GM11168 (cell line): ENCODE results near the gene NF1.
"Not testable (repeated sequence)": the region's sequence is repeated elsewhere in the genome, so short reads cannot be mapped to it uniquely, and the experiment has no call there.

Experiments
- in situ Hi-C: fragments of 300-500 bp; cut with MboI; formaldehyde crosslinking; loops from one replicate; pipeline ENCODE4 v1.12.0; 2022; ENCODE audit warnings: low sequenced_read_pairs; ENCODE audit not compliant: unreplicated experiment

Gene NF1

GRCh38 chr17:31174215-31174614 is 79.4 kb downstream of the NF1 start:
- in situ Hi-C loops: no loop called here

GRCh38 chr17:31175237-31175636 is 80.5 kb downstream of the NF1 start:
- in situ Hi-C loops: no loop called here

GRCh38 chr17:31176143-31176542 is 81.4 kb downstream of the NF1 start:
- in situ Hi-C loops: not testable (repeated sequence)

- in situ Hi-C loops: not testable (repeated sequence)
These were observed 84.2 kb downstream of the NF1 start for GRCh38 chr17:31178951-31179350.

GRCh38 chr17:31195305-31195704 is 100.5 kb downstream of the NF1 start:
- in situ Hi-C loops: no loop called here

- in situ Hi-C loops: no loop called here
These were observed 103.2 kb downstream of the NF1 start for GRCh38 chr17:31198026-31198425.

- in situ Hi-C loops: not testable (repeated sequence)
These were observed 103.9 kb downstream of the NF1 start for GRCh38 chr17:31198666-31199065.

GRCh38 chr17:31200287-31200686 is 105.5 kb downstream of the NF1 start:
- in situ Hi-C loops: loop anchor here (25.0 kb wide), 1 partner anchor 338 kb away; no protein-coding TSS in a partner anchor

- in situ Hi-C loops: loop anchor here (25.0 kb wide), 1 partner anchor 341 kb away; no protein-coding TSS in a partner anchor
These were observed 108.2 kb downstream of the NF1 start for GRCh38 chr17:31202968-31203367.

GRCh38 chr17:31211352-31212012 is 116.7 kb downstream of the NF1 start:
- in situ Hi-C loops: loop anchor here (25.0 kb wide), 1 partner anchor 349 kb away; no protein-coding TSS in a partner anchor

- in situ Hi-C loops: loop anchor here (5.0 to 25.0 kb wide), 2 partner anchors 204 to 354 kb away; no protein-coding TSS in a partner anchor
These were observed 121.4 kb downstream of the NF1 start for GRCh38 chr17:31216031-31216751.

- in situ Hi-C loops: loop anchor here (25.0 kb wide), 1 partner anchor 362 kb away; no protein-coding TSS in a partner anchor
These were observed 129.6 kb downstream of the NF1 start for GRCh38 chr17:31224366-31224765.

GRCh38 chr17:31225831-31226230 is 131.1 kb downstream of the NF1 start:
- in situ Hi-C loops: no loop called here

GRCh38 chr17:31226373-31226772 is 131.6 kb downstream of the NF1 start:
- in situ Hi-C loops: no loop called here

GRCh38 chr17:31226950-31227349 is 132.2 kb downstream of the NF1 start:
- in situ Hi-C loops: no loop called here

- in situ Hi-C loops: no loop called here
These were observed 137.1 kb downstream of the NF1 start for GRCh38 chr17:31231852-31232251.

- in situ Hi-C loops: no loop called here
These were observed 140.3 kb downstream of the NF1 start for GRCh38 chr17:31235110-31235509.

- in situ Hi-C loops: no loop called here
These were observed 141.4 kb downstream of the NF1 start for GRCh38 chr17:31236137-31236536.

- in situ Hi-C loops: no loop called here
These were observed 141.9 kb downstream of the NF1 start for GRCh38 chr17:31236712-31237111.

GRCh38 chr17:31241116-31241515 is 146.3 kb downstream of the NF1 start:
- in situ Hi-C loops: no loop called here

GRCh38 chr17:31248986-31249834 is 154.4 kb downstream of the NF1 start:
- in situ Hi-C loops: no loop called here
